Activated CD4-positive, alpha-beta T cell treated with anti-CD3 and anti-CD28 coated beads, Interleukin-2, amount 10 ng/mL, durations not matched to agents 7 days and 5 days (primary cell): ENCODE measurements around the gene CEP68. TPM values are rescaled to one million over a fixed set of nuclear protein-coding genes. Genes with fewer than 3 reads are reported as not detected.

ENCODE experiments used
- CTCF ChIA-PET: fragments of 350-600 bp; sonication (Branson Sonifier 250); formaldehyde crosslinking; loops from one replicate; lab custom pipeline; 2021; ENCODE audit warnings: antibody characterized with exemption; lab: Charles Lee
- POLR2A ChIA-PET: fragments of 350-600 bp; sonication (Branson Sonifier 250); formaldehyde crosslinking; loops from one replicate; lab custom pipeline; 2021; ENCODE audit warnings: antibody characterized with exemption; lab: Charles Lee
- DNase-seq: peaks from one replicate; pipeline ENCODE4 v3.0.0-alpha.2; 2020
- H3K27ac Mint-ChIP-seq: one replicate; pipeline ENCODE4 v1.8.0; 2021; ENCODE audit warnings: mild to moderate bottlenecking, moderate library complexity, mixed read lengths
- H3K27me3 Mint-ChIP-seq: one replicate; pipeline ENCODE4 v1.8.0; 2021; ENCODE audit warnings: mixed read lengths
- H3K36me3 Mint-ChIP-seq: one replicate; pipeline ENCODE4 v1.8.0; 2021; ENCODE audit warnings: low read depth, mixed read lengths
- H3K4me1 Mint-ChIP-seq: one replicate; pipeline ENCODE4 v1.8.0; 2021; ENCODE audit warnings: mixed read lengths
- H3K4me3 Mint-ChIP-seq: one replicate; pipeline ENCODE4 v1.8.0; 2021; ENCODE audit warnings: mild to moderate bottlenecking, moderate library complexity, mixed read lengths
- H3K9me3 Mint-ChIP-seq: one replicate; pipeline ENCODE4 v1.8.0; 2021; ENCODE audit warnings: mixed read lengths
- total RNA-seq, 2 experiments: library from RNA; stranded (reverse); gene quantifications; one replicate each; pipeline ENCODE4 v1.2.3, GENCODE V29; 2021

The CEP68 gene
- total RNA-seq, 2 experiments from 2014 or later, result 9.0 to 9.2 TPM

GRCh38 chr2:65050931-65051330 lies 5.3 kb upstream of the CEP68 start:
- no peak overlapping the region for H3K4me3 Mint-ChIP-seq
- no peak overlapping the region for H3K27ac Mint-ChIP-seq
- H3K36me3 Mint-ChIP-seq, result peaks cover 9% of the 10 kb centered on the region
- no peak for DNase-seq
- ChIA-PET CTCF (no interaction called here), POLR2A (interaction anchor here (0.5 kb wide), 1 partner anchor 43 kb away, joined by 3 read pairs; no protein-coding TSS in a partner anchor)
- H3K4me1 Mint-ChIP-seq, result peaks cover 35% of the 10 kb centered on the region
- peaks cover 4% of the 10 kb centered on the region for H3K9me3 Mint-ChIP-seq
- H3K27me3 Mint-ChIP-seq, result peaks cover 2% of the 10 kb centered on the region

DNA sequence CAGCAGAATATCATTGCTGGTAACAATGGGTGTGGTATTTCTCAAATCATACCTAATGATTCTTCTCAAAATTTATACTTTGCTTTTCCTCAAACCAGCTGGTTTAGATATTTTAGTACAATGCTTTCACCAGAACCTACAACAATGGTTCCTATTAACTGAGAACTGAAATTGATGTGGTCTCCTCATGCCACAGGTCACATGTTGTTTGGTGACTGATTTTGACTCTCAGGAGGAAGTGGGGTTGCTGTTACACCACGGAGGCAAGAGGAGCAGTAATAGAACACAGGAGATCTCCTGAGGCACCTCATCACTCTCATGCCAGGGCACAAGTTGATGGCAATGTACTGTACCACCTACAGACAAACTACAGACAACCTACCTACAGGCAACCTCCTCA lies 3.0 kb upstream of the CEP68 start:
- DNase-seq, result peak; percentile 76
- Mint-ChIP-seq H3K4me1 (peaks cover 49% of the 10 kb centered on the region), H3K27me3 (peaks cover 2% of the 10 kb centered on the region), H3K36me3 (peaks cover 5% of the 10 kb centered on the region), H3K9me3 (peaks cover 4% of the 10 kb centered on the region), H3K27ac (peak overlapping the region; percentile 57), H3K4me3 (no peak overlapping the region)
- ChIA-PET POLR2A (no interaction called here), CTCF (interaction anchor here (0.6 to 1.6 kb wide), 4 partner anchors 11 to 138 kb away, joined by 3 to 4 read pairs (median 3); no protein-coding TSS in a partner anchor)

GRCh38 chr2:65054749-65055421 lies 1.3 kb upstream of the CEP68 start:
- no peak for DNase-seq
- peak overlapping the region; percentile 92 for H3K4me3 Mint-ChIP-seq
- peaks cover 3% of the 10 kb centered on the region for H3K36me3 Mint-ChIP-seq
- peaks cover 2% of the 10 kb centered on the region for H3K27me3 Mint-ChIP-seq
- H3K4me1 Mint-ChIP-seq, result peaks cover 59% of the 10 kb centered on the region
- H3K9me3 Mint-ChIP-seq, result no peaks in the 10 kb centered on the region
- POLR2A ChIA-PET, result no interaction called here
- peak overlapping the region; percentile 88 for H3K27ac Mint-ChIP-seq
- CTCF ChIA-PET, result interaction anchor here (0.6 to 2.8 kb wide), 13 partner anchors 10 to 266 kb away, joined by 3 to 11 read pairs (median 3); no protein-coding TSS in a partner anchor

DNA sequence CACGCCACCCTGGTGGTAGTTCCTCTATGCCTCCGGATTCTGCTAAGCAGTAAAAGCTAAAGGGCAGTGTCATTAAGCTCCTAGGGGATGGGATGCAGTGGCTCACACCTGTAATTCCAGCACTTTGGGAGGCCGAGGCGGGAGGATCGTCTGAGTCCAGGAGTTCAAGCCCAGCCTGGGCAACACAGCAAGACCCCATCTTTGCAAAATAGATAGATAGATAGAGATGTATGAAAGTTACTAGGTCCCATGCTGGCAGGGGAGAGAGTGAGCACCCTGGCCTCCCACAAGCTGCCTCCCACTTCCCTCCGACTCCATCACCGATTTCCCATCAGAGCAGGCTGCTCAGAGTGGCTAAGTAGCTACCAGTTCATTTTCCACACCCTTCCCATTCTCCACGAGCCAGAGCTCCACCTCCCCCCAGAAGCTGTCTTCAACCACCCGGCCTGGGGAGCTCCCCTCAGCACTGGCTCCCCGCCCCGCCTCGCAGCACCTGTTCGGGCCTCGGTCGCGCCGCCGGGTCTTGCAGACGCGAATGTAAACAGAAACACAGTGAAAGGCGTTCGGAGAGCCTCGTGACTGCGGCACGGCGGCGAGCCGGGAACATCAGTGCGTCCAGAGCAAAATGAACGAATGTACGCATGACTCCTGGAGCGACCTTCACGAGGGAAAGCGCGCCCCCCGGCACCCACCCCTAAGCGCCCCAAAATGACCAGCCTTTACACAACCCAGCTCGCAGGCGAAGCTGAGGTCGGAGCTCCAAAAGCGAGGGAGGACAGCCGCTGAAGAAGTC lies 598 bp upstream of the CEP68 start:
- peaks cover 59% of the 10 kb centered on the region for H3K4me1 Mint-ChIP-seq
- POLR2A ChIA-PET, result interaction anchor here (0.9 to 1.1 kb wide), 3 partner anchors 67 to 172 kb away, joined by 4 to 6 read pairs (median 6); partner anchors contain the start of gene ACTR2
- peak overlapping the region; percentile 92 for H3K4me3 Mint-ChIP-seq
- peaks cover 3% of the 10 kb centered on the region for H3K36me3 Mint-ChIP-seq
- CTCF ChIA-PET, result interaction anchor here (0.5 to 2.8 kb wide), 18 partner anchors 9 to 972 kb away, joined by 3 to 11 read pairs (median 3); no protein-coding TSS in a partner anchor
- peaks cover 2% of the 10 kb centered on the region for H3K27me3 Mint-ChIP-seq
- DNase-seq, result peak; percentile 76
- H3K27ac Mint-ChIP-seq, result peak overlapping the region; percentile 88
- no peaks in the 10 kb centered on the region for H3K9me3 Mint-ChIP-seq

GRCh38 chr2:65057054-65057375 lies 799 bp downstream of the CEP68 start:
- Mint-ChIP-seq H3K27ac (peak overlapping the region; percentile 88), H3K36me3 (peaks cover 3% of the 10 kb centered on the region), H3K4me3 (peak overlapping the region; percentile 77), H3K9me3 (no peaks in the 10 kb centered on the region), H3K4me1 (peaks cover 59% of the 10 kb centered on the region), H3K27me3 (no peaks in the 10 kb centered on the region)
- POLR2A ChIA-PET, result interaction anchor here (0.7 kb wide), 1 partner anchor 361 kb away, joined by 3 read pairs; no protein-coding TSS in a partner anchor
- CTCF ChIA-PET, result interaction anchor here (0.6 to 2.8 kb wide), 4 partner anchors 9 to 139 kb away, joined by 3 to 11 read pairs (median 4); partner anchors contain the start of gene RAB1A
- DNase-seq, result no peak

GRCh38 chr2:65057391-65058052 lies 1.3 kb downstream of the CEP68 start:
- CTCF ChIA-PET, result interaction anchor here (0.6 to 1.3 kb wide), 4 partner anchors 10 to 140 kb away, joined by 3 to 5 read pairs (median 3); partner anchors contain the start of gene RAB1A

GRCh38 chr2:65059071-65059470 lies 2.9 kb downstream of the CEP68 start:
- Mint-ChIP-seq H3K36me3 (peaks cover 3% of the 10 kb centered on the region), H3K27ac (no peak overlapping the region), H3K4me1 (peaks cover 42% of the 10 kb centered on the region), H3K27me3 (no peaks in the 10 kb centered on the region), H3K4me3 (no peak overlapping the region), H3K9me3 (no peaks in the 10 kb centered on the region)
- CTCF ChIA-PET, result interaction anchor here (0.9 to 1.9 kb wide), 4 partner anchors 11 to 141 kb away, joined by 3 to 6 read pairs (median 4); no protein-coding TSS in a partner anchor
- no peak for DNase-seq
- POLR2A ChIA-PET, result no interaction called here

More at GRCh38 chr2:65057391-65058052, 1.3 kb downstream of the CEP68 start:
- Mint-ChIP-seq H3K36me3 (peaks cover 3% of the 10 kb centered on the region), H3K4me1 (peaks cover 55% of the 10 kb centered on the region), H3K27ac (peak overlapping the region; percentile 88), H3K27me3 (no peaks in the 10 kb centered on the region), H3K9me3 (no peaks in the 10 kb centered on the region), H3K4me3 (peak overlapping the region; percentile 77)
- peak; percentile 85 for DNase-seq
- POLR2A ChIA-PET, result no interaction called here

- H3K4me1 Mint-ChIP-seq, result peaks cover 37% of the 10 kb centered on the region
These were observed 5.1 kb downstream of the CEP68 start for GRCh38 chr2:65061146-65061909.

DNA sequence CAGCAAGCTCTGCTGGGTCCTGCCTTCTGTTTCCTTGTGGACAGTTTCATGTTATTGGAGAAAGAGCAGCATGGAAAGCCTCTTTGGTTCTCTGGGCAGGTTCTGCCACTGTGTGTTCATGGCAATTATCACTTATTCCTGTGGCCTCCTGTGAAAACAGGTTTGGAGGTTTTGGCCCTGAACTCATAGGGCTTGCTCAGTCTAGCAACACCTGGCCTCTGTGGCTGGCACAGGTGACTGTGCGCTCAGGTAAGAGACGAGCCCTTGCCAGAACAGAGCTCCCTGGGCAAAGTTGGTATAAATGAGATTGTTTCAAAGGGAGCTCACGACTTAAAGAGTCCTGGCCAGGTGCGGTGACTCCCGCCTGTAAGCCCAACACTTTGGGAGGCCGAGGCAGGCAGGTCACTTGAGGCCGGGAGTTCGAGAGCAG lies 5.7 kb downstream of the CEP68 start:
- POLR2A ChIA-PET, result no interaction called here
- no peaks in the 10 kb centered on the region for H3K9me3 Mint-ChIP-seq
- DNase-seq, result no peak
- H3K27ac Mint-ChIP-seq, result no peak overlapping the region
- peaks cover 38% of the 10 kb centered on the region for H3K4me1 Mint-ChIP-seq
- H3K27me3 Mint-ChIP-seq, result no peaks in the 10 kb centered on the region
- H3K36me3 Mint-ChIP-seq, result peaks cover 3% of the 10 kb centered on the region
- CTCF ChIA-PET, result interaction anchor here (0.7 to 1.7 kb wide), 3 partner anchors 9 to 151 kb away, joined by 3 to 5 read pairs (median 3); no protein-coding TSS in a partner anchor
- H3K4me3 Mint-ChIP-seq, result no peak overlapping the region

More at GRCh38 chr2:65061146-65061909, 5.1 kb downstream of the CEP68 start:
- POLR2A ChIA-PET, result no interaction called here
- H3K36me3 Mint-ChIP-seq, result peaks cover 3% of the 10 kb centered on the region
- DNase-seq, result no peak
- H3K27me3 Mint-ChIP-seq, result no peaks in the 10 kb centered on the region
- CTCF ChIA-PET, result interaction anchor here (1.0 to 1.9 kb wide), 3 partner anchors 19 to 151 kb away, joined by 3 to 6 read pairs (median 5); no protein-coding TSS in a partner anchor
- H3K4me3 Mint-ChIP-seq, result no peak overlapping the region
- H3K27ac Mint-ChIP-seq, result no peak overlapping the region
- H3K9me3 Mint-ChIP-seq, result no peaks in the 10 kb centered on the region

GRCh38 chr2:65062843-65063825 lies 6.9 kb downstream of the CEP68 start:
- Mint-ChIP-seq H3K4me1 (peaks cover 38% of the 10 kb centered on the region), H3K36me3 (peaks cover 3% of the 10 kb centered on the region), H3K4me3 (no peak overlapping the region), H3K27me3 (no peaks in the 10 kb centered on the region), H3K9me3 (no peaks in the 10 kb centered on the region), H3K27ac (peak overlapping the region; percentile 11)
- ChIA-PET POLR2A (no interaction called here), CTCF (interaction anchor here (0.5 to 2.6 kb wide), 6 partner anchors 8 to 93 kb away, joined by 3 to 9 read pairs (median 4); no protein-coding TSS in a partner anchor)
- DNase-seq, result no peak
